Ishikawa (cell line): ENCODE results near the gene TNFSF10.
A peak's percentile ranks its signal among the peaks of the same experiment; 100 is the strongest.

Experiments
- CREB1 ChIP-seq: IDR thresholded peaks from 2 replicates; pipeline ENCODE4 v1.6.1; 2012; ENCODE audit warnings: low read depth
- EGR1 ChIP-seq: IDR thresholded peaks from 2 replicates; pipeline ENCODE4 v1.6.1; 2012
- EP300 ChIP-seq: IDR thresholded peaks from 2 replicates; pipeline ENCODE4 v1.6.1; 2012; ENCODE audit warnings: borderline replicate concordance
- FOXM1 ChIP-seq: IDR thresholded peaks from 2 replicates; pipeline ENCODE4 v1.6.1; 2012; ENCODE audit warnings: low read depth, borderline replicate concordance
- MAX ChIP-seq: IDR thresholded peaks from 2 replicates; pipeline ENCODE4 v1.6.1; 2012
- NFIC ChIP-seq: IDR thresholded peaks from 2 replicates; pipeline ENCODE4 v1.6.1; 2012
- RAD21 ChIP-seq: IDR thresholded peaks from 2 replicates; pipeline ENCODE4 v1.6.1; 2012; ENCODE audit warnings: low read depth
- REST ChIP-seq: IDR thresholded peaks from 2 replicates; pipeline ENCODE4 v1.6.1; 2012; ENCODE audit warnings: low read depth, mild to moderate bottlenecking
- TAF1 ChIP-seq: IDR thresholded peaks from 2 replicates; pipeline ENCODE4 v1.6.1; 2012; ENCODE audit warnings: low read depth, mild to moderate bottlenecking
- TCF12 ChIP-seq: IDR thresholded peaks from 2 replicates; pipeline ENCODE4 v1.6.1; 2012; ENCODE audit warnings: low read depth
- TEAD4 ChIP-seq: IDR thresholded peaks from 2 replicates; pipeline ENCODE4 v1.6.1; 2012
- USF1 ChIP-seq: IDR thresholded peaks from 2 replicates; pipeline ENCODE4 v1.6.1; 2012
- YY1 ChIP-seq: IDR thresholded peaks from 2 replicates; pipeline ENCODE4 v1.6.1; 2012; ENCODE audit warnings: low read depth

- TF ChIP-seq MAX (peak; percentile 86), REST (no peak), NFIC (peak; percentile 79; the same call in 1 of the 2 replicates), EP300 (peak; percentile 90), TCF12 (peak; percentile 78), RAD21 (no peak), TAF1 (no peak), EGR1 (no peak), CREB1 (no peak), FOXM1 (peak; percentile 82), YY1 (0 out of 2 replicates have a peak, but pooled peaks have one; percentile 33), USF1 (peak; percentile 58), TEAD4 (peak; percentile 85)
Measured at GRCh38 chr3:172564499-172564898, 41.3 kb upstream of the TNFSF10 start.
